PC-3 (cell line): ENCODE data around the gene VRK3. TPM values are rescaled to one million over a fixed set of nuclear protein-coding genes. Genes with fewer than 3 reads are reported as not detected.

Experiments
- ATAC-seq: fragments of 200-7000 bp; cut with Tn5 transposase; 2 replicates; pipeline ENCODE4 v1.9.1; 2020; ENCODE audit warnings: mild to moderate bottlenecking, moderate library complexity
- BruUV-seq: library from RNA; stranded (reverse); fragments of 400-500 nt; replicated peaks from 2 replicates; lab custom pipeline; 2021; lab: Mats Ljungman, UMichigan
- CTCF ChIA-PET: fragments of 300-600 bp; sonication (Branson Sonifier 250); formaldehyde crosslinking; loops from one replicate; lab custom pipeline; 2022; ENCODE audit warnings: antibody characterized with exemption; lab: Charles Lee
- POLR2A ChIA-PET: fragments of 300-600 bp; sonication (Branson Sonifier 250); formaldehyde crosslinking; loops from one replicate; lab custom pipeline; 2022; ENCODE audit warnings: antibody characterized with exemption; ENCODE audit not compliant: unreplicated experiment; lab: Charles Lee
- DNase-seq: peaks from one replicate; pipeline ENCODE4 v3.0.0-alpha.2; 2015
- H2AFZ ChIP-seq: fragments of 300-600 bp; sonication (generic); 2 replicates; pipeline ENCODE4 v1.6.0; 2016; ENCODE audit warnings: antibody characterized with exemption, low read length
- H3F3A ChIP-seq: fragments of 300-600 bp; sonication (generic); one replicate; pipeline ENCODE4 v1.6.0; 2017; ENCODE audit warnings: antibody characterized with exemption, low read length, control low read depth, mild to moderate bottlenecking; ENCODE audit not compliant: unreplicated experiment
- H3K27ac ChIP-seq: fragments of 300-600 bp; sonication (generic); 2 replicates; pipeline ENCODE4 v1.5.1; 2016; ENCODE audit warnings: mild to moderate bottlenecking, low read length
- H3K27me3 ChIP-seq: fragments of 300-600 bp; sonication (generic); 2 replicates; pipeline ENCODE4 v1.6.1; 2016; ENCODE audit warnings: low read length, mixed read lengths
- H3K36me3 ChIP-seq: fragments of 300-600 bp; sonication (generic); 2 replicates; pipeline ENCODE4 v1.6.1; 2016; ENCODE audit warnings: low read depth, mixed run types, low read length, mixed read lengths
- H3K4me1 ChIP-seq: fragments of 300-600 bp; sonication (generic); 2 replicates; pipeline ENCODE4 v1.5.1; 2016; ENCODE audit warnings: low read length; ENCODE audit not compliant: insufficient read depth
- H3K4me2 ChIP-seq: fragments of 300-600 bp; sonication (generic); 2 replicates; pipeline ENCODE4 v1.6.0; 2016; ENCODE audit warnings: low read length
- H3K4me3 ChIP-seq: fragments of 300-600 bp; sonication (generic); 2 replicates; pipeline ENCODE4 v1.5.1; 2016; ENCODE audit warnings: mild to moderate bottlenecking, low read length, mixed read lengths
- H3K79me2 ChIP-seq: fragments of 300-600 bp; sonication (generic); 2 replicates; pipeline ENCODE4 v1.6.1; 2017; ENCODE audit warnings: low read length, mixed read lengths
- H3K9ac ChIP-seq: fragments of 300-600 bp; sonication (generic); 2 replicates; pipeline ENCODE4 v1.6.0; 2016; ENCODE audit warnings: mild to moderate bottlenecking, low read length
- H3K9me2 ChIP-seq: fragments of 300-600 bp; sonication (generic); replicated peaks from 2 replicates; pipeline ENCODE4 v1.6.1; 2016; ENCODE audit warnings: mixed run types, low read length, mixed read lengths
- H3K9me3 ChIP-seq: fragments of 300-600 bp; sonication (generic); 2 replicates; pipeline ENCODE4 v1.6.1; 2016; ENCODE audit warnings: low read length, mixed read lengths
- H4K20me1 ChIP-seq: fragments of 300-600 bp; sonication (generic); 2 replicates; pipeline ENCODE4 v1.6.1; 2016; ENCODE audit warnings: low read length, mixed read lengths
- EZH2 ChIP-seq: fragments of 300-600 bp; sonication (generic); IDR thresholded peaks from one replicate; pipeline ENCODE4 v1.6.1; 2017; ENCODE audit warnings: antibody characterized with exemption, mild to moderate bottlenecking, low read length; ENCODE audit not compliant: unreplicated experiment
- EZH2phosphoT487 ChIP-seq: fragments of 300-600 bp; sonication (generic); IDR thresholded peaks from 2 replicates; pipeline ENCODE4 v1.6.1; 2018; ENCODE audit warnings: mild to moderate bottlenecking, antibody characterized with exemption, low read length, borderline replicate concordance
- intact Hi-C: fragments of 100-400 bp; cut with micrococcal nuclease; formaldehyde crosslinking; loops from 2 replicates; pipeline ENCODE4 v1.9.0; 2023
- total RNA-seq: library from RNA; depleted of rRNA; stranded (reverse); fragments of >200 nt; gene quantifications from 2 replicates; pipeline ENCODE4 v1.2.3, GENCODE V29; 2014
- TF ChIP-seq, protein P1 (sequence below): fragments of 300-600 bp; sonication (generic); conservative IDR thresholded peaks from 2 replicates; pipeline ENCODE4 v1.5.1; 2017; ENCODE audit warnings: antibody characterized with exemption, low read depth, mild to moderate bottlenecking, low read length

Gene VRK3
- total RNA-seq, 1 experiment from 2014 or later: 36.3 TPM

DNA sequence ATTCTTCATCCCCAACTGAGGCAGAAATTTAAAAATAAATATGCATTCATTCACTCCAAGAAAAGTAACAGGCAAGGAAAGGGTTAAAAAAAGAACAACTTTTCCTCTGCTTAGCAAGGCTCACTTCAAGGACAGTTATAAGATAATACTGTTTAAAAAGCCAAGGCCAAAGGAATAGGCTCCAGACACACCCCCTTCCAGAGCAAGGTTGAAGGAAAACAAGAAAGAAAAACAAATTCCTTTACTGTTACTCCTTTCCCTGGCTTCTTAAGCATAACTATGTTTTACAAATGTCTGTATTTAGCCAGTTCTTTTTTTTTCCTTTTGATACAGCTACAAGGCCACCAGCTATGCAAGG is 72.7 kb downstream of the VRK3 start:
- no peaks in the 10 kb centered on the region for H3K4me1 ChIP-seq
- H3K9ac ChIP-seq: no peak overlapping the region
- no peak overlapping the region for H2AFZ ChIP-seq
- no peaks in the 10 kb centered on the region for H3K79me2 ChIP-seq
- no peaks in the 10 kb centered on the region for H3F3A ChIP-seq
- intact Hi-C loops: no loop called here
- no peak for TF ChIP-seq EZH2phosphoT487
- TF ChIP-seq, protein P1, sequence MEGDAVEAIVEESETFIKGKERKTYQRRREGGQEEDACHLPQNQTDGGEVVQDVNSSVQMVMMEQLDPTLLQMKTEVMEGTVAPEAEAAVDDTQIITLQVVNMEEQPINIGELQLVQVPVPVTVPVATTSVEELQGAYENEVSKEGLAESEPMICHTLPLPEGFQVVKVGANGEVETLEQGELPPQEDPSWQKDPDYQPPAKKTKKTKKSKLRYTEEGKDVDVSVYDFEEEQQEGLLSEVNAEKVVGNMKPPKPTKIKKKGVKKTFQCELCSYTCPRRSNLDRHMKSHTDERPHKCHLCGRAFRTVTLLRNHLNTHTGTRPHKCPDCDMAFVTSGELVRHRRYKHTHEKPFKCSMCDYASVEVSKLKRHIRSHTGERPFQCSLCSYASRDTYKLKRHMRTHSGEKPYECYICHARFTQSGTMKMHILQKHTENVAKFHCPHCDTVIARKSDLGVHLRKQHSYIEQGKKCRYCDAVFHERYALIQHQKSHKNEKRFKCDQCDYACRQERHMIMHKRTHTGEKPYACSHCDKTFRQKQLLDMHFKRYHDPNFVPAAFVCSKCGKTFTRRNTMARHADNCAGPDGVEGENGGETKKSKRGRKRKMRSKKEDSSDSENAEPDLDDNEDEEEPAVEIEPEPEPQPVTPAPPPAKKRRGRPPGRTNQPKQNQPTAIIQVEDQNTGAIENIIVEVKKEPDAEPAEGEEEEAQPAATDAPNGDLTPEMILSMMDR: no peak
- TF ChIP-seq EZH2: no peak
- DNase-seq: no peak
- H3K9me3 ChIP-seq: no peaks in the 10 kb centered on the region
- H3K36me3 ChIP-seq: no peaks in the 10 kb centered on the region
- ChIA-PET CTCF (no interaction called here), POLR2A (no interaction called here)
- H3K9me2 ChIP-seq: no peaks in the 10 kb centered on the region
- no peak for ATAC-seq
- H3K4me3 ChIP-seq: no peak overlapping the region
- H3K27me3 ChIP-seq: peaks cover 20% of the 10 kb centered on the region; the same call in 1 of the 2 replicates
- no peak overlapping the region for H3K27ac ChIP-seq
- BruUV-seq: no TSS peak
- no peak overlapping the region for H3K4me2 ChIP-seq
- H4K20me1 ChIP-seq: no peaks in the 10 kb centered on the region

DNA sequence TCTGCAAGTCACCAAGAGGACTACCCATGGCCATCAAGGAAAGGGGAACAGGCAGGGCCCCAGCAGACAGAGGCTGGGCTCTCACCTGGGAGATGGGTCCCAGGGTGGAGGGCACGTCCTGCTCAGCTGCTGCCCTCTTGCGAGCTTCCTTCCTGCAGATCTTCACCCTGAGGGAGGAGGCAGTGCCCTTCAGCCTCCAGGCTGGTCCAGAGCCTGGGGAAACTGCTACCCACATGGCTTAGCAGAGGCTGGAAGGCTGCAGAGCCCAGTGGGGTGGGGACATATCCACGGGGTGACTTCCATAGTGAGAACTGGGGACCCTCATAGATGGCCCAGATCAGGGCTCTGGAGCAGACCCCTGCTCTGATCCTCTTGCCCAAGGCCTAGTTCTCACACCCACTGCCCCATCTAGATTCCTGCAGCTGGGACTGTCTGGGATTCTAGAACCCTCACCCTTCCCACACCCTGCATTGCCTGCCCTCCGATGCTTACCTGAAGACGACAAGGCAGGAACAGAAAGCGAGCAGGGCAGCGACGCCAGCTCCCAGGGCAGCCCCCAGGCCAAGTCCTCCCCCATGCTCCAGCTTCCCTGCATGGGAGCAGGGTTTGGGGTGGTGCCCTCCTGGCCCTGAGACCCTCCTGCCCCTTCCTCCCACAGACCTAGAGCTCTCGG is 73.2 kb downstream of the VRK3 start:
- CTCF ChIA-PET: no interaction called here
- DNase-seq: no peak

More for the DNA sequence above, 73.2 kb downstream of the VRK3 start:
- peaks cover 20% of the 10 kb centered on the region; the same call in 1 of the 2 replicates for H3K27me3 ChIP-seq
- no peaks in the 10 kb centered on the region for H3K36me3 ChIP-seq
- H3K9me2 ChIP-seq: no peaks in the 10 kb centered on the region
- POLR2A ChIA-PET: no interaction called here
- intact Hi-C loops: no loop called here
- H3F3A ChIP-seq: no peaks in the 10 kb centered on the region
- no peak overlapping the region for H3K27ac ChIP-seq
- H3K9ac ChIP-seq: no peak overlapping the region
- H2AFZ ChIP-seq: no peak overlapping the region
- H4K20me1 ChIP-seq: no peaks in the 10 kb centered on the region
- H3K9me3 ChIP-seq: no peaks in the 10 kb centered on the region
- no peaks in the 10 kb centered on the region for H3K79me2 ChIP-seq
- H3K4me2 ChIP-seq: no peak overlapping the region
- no TSS peak for BruUV-seq
- no peak overlapping the region for H3K4me3 ChIP-seq
- no peak for ATAC-seq
- H3K4me1 ChIP-seq: no peaks in the 10 kb centered on the region
- TF ChIP-seq EZH2phosphoT487: no peak
- TF ChIP-seq, protein P1: no peak
- no peak for TF ChIP-seq EZH2
